Activated CD4-positive, alpha-beta T cell treated with anti-CD3 and anti-CD28 coated beads, Interleukin-2, amount 50 U/mL, for 1 hour (primary cell): ENCODE results near the gene KLHL14.
"Not testable (repeated sequence)": the region's sequence is repeated elsewhere in the genome, so short reads cannot be mapped to it uniquely, and the experiment has no call there.

Experiments used
- DNase-seq: peaks from one replicate; pipeline ENCODE4 v3.0.0-alpha.2; 2020

Gene KLHL14

GRCh38 chr18:32712860-32713259, 60.0 kb downstream of the KLHL14 start:
- no peak for DNase-seq

GRCh38 chr18:32711862-32712261, 61.0 kb downstream of the KLHL14 start:
- no peak for DNase-seq

- no peak for DNase-seq
Observed at GRCh38 chr18:32707586-32707985, 65.2 kb downstream of the KLHL14 start.

- no peak for DNase-seq
Observed at GRCh38 chr18:32707147-32707546, 65.7 kb downstream of the KLHL14 start.

- no peak for DNase-seq
Observed at GRCh38 chr18:32701313-32701712, 71.5 kb downstream of the KLHL14 start.

- no peak for DNase-seq
Observed at GRCh38 chr18:32698153-32698552, 74.7 kb downstream of the KLHL14 start.

- DNase-seq = no peak
Observed at GRCh38 chr18:32696376-32696775, 76.4 kb downstream of the KLHL14 start.

- DNase-seq = no peak
Observed at GRCh38 chr18:32695534-32695933, 77.3 kb downstream of the KLHL14 start.

- DNase-seq = no peak
Observed at GRCh38 chr18:32688821-32689220, 84.0 kb downstream of the KLHL14 start.

GRCh38 chr18:32684940-32685339, 87.9 kb downstream of the KLHL14 start:
- no peak for DNase-seq

GRCh38 chr18:32684096-32684495, 88.7 kb downstream of the KLHL14 start:
- DNase-seq = no peak

- DNase-seq = no peak
Observed at GRCh38 chr18:32683044-32683443, 89.8 kb downstream of the KLHL14 start.

- no peak for DNase-seq
Observed at GRCh38 chr18:32677578-32677977, 95.2 kb downstream of the KLHL14 start.

GRCh38 chr18:32674491-32674890, 98.3 kb downstream of the KLHL14 start:
- DNase-seq = no peak

- no peak for DNase-seq
Observed at GRCh38 chr18:32672398-32672797, 100.4 kb downstream of the KLHL14 start.

GRCh38 chr18:32670727-32671126, 102.1 kb downstream of the KLHL14 start:
- DNase-seq = no peak

GRCh38 chr18:32669549-32670165, 103.2 kb downstream of the KLHL14 start:
- no peak for DNase-seq

GRCh38 chr18:32668956-32669355, 103.9 kb downstream of the KLHL14 start:
- no peak for DNase-seq

GRCh38 chr18:32661486-32662299, 111.1 kb downstream of the KLHL14 start:
- no peak for DNase-seq

GRCh38 chr18:32654507-32654906, 118.3 kb downstream of the KLHL14 start:
- DNase-seq = not testable (repeated sequence)

GRCh38 chr18:32637659-32638058, 135.2 kb downstream of the KLHL14 start:
- DNase-seq = not testable (repeated sequence)

- DNase-seq = no peak
Observed at GRCh38 chr18:32637226-32637625, 135.6 kb downstream of the KLHL14 start.

- DNase-seq = no peak
Observed at GRCh38 chr18:32634876-32635431, 137.9 kb downstream of the KLHL14 start.
